ENCODE measurements around the gene M1AP. TPM values are rescaled to one million over a fixed set of nuclear protein-coding genes. Genes with fewer than 3 reads are reported as not detected.
A peak's percentile ranks its signal among the peaks of the same experiment; 100 is the strongest.

The M1AP gene
- total and polyA plus RNA-seq, 2 of the 8 experiments (the other 6 are each of a cell fraction or from before 2014, with no cell fraction given): 4.8 TPM

GRCh38 chr2:74653985-74654882 is 6.1 kb upstream of the M1AP start, which contains the start of gene SEMA4F (continued):
- TF ChIP-seq CHD7 (IDR thresholded peaks at IDR 0.05; ENCODE audit: insufficient replicate concordance, low read length): no peak
- TF ChIP-seq CEBPB (IDR thresholded peaks at IDR 0.05; ENCODE audit: low read depth, low read length): no peak
- TF ChIP-seq CHD1 (IDR thresholded peaks at IDR 0.05; ENCODE audit: low read depth, low read length): no peak
- TF ChIP-seq RXRA (IDR thresholded peaks at IDR 0.05; ENCODE audit: insufficient read depth, low read depth, low read length): no peak
- TF ChIP-seq TAF7 (optimal IDR thresholded peaks at IDR 0.05; ENCODE audit: borderline replicate concordance, low read depth, low read length): no peak
- TF ChIP-seq SP1 (IDR thresholded peaks at IDR 0.05; ENCODE audit: low read depth, low read length): peak; percentile 78
- TF ChIP-seq SIX5 (IDR thresholded peaks at IDR 0.05; ENCODE audit: low read depth, low read length): no peak
- TF ChIP-seq POU5F1 (IDR thresholded peaks at IDR 0.05; ENCODE audit: low read depth, low read length): no peak
- no peak for TF ChIP-seq CBX8 (IDR thresholded peaks at IDR 0.05; ENCODE audit: borderline replicate concordance, low read depth, low read length)
- TF ChIP-seq RFX5 (IDR thresholded peaks at IDR 0.05; ENCODE audit: borderline replicate concordance, low read depth, low read length): no peak
